Measurements from ENCODE around the gene RIN3.

Gene RIN3

GRCh38 chr14:92486881-92487280 lies 26.7 kb upstream of the RIN3 start:
- no peak for DNase-seq (ENCODE audit: low read depth in 2 of 3, low spot score in 1 of 3)

- no peak for DNase-seq (ENCODE audit: low read depth in 2 of 3, low spot score in 1 of 3)
These were observed 26.0 kb upstream of the RIN3 start for GRCh38 chr14:92487513-92488133.

GRCh38 chr14:92489394-92490238 lies 24.0 kb upstream of the RIN3 start:
- no peak for DNase-seq (ENCODE audit: low read depth in 2 of 3, low spot score in 1 of 3)

- DNase-seq (ENCODE audit: low read depth in 2 of 3, low spot score in 1 of 3) = no peak
These were observed 23.2 kb upstream of the RIN3 start for GRCh38 chr14:92490239-92490959.

- DNase-seq (ENCODE audit: low read depth in 2 of 3, low spot score in 1 of 3) = no peak
These were observed 21.8 kb upstream of the RIN3 start for GRCh38 chr14:92491782-92492181.

GRCh38 chr14:92492258-92492657 lies 21.3 kb upstream of the RIN3 start:
- no peak for DNase-seq (ENCODE audit: low read depth in 2 of 3, low spot score in 1 of 3)

- no peak for DNase-seq (ENCODE audit: low read depth in 2 of 3, low spot score in 1 of 3)
These were observed 20.6 kb upstream of the RIN3 start for GRCh38 chr14:92493024-92493423.

GRCh38 chr14:92493492-92493891 lies 20.1 kb upstream of the RIN3 start:
- no peak for DNase-seq (ENCODE audit: low read depth in 2 of 3, low spot score in 1 of 3)

- no peak for DNase-seq (ENCODE audit: low read depth in 2 of 3, low spot score in 1 of 3)
These were observed 19.1 kb upstream of the RIN3 start for GRCh38 chr14:92494512-92494911.

GRCh38 chr14:92495027-92495426 lies 18.6 kb upstream of the RIN3 start:
- no peak for DNase-seq (ENCODE audit: low read depth in 2 of 3, low spot score in 1 of 3)

- DNase-seq (ENCODE audit: low read depth in 2 of 3, low spot score in 1 of 3) = no peak
These were observed 17.3 kb upstream of the RIN3 start for GRCh38 chr14:92496191-92496857.

GRCh38 chr14:92497391-92497790 lies 16.2 kb upstream of the RIN3 start:
- no peak for DNase-seq (ENCODE audit: low read depth in 2 of 3, low spot score in 1 of 3)

- no peak for DNase-seq (ENCODE audit: low read depth in 2 of 3, low spot score in 1 of 3)
These were observed 14.3 kb upstream of the RIN3 start for GRCh38 chr14:92499234-92499633.

GRCh38 chr14:92500491-92500941 lies 13.1 kb upstream of the RIN3 start:
- DNase-seq (ENCODE audit: low read depth in 2 of 3, low spot score in 1 of 3) = no peak

- no peak for DNase-seq (ENCODE audit: low read depth in 2 of 3, low spot score in 1 of 3)
These were observed 11.7 kb upstream of the RIN3 start for GRCh38 chr14:92501891-92502351.

GRCh38 chr14:92502541-92503286 lies 10.9 kb upstream of the RIN3 start:
- DNase-seq (ENCODE audit: low read depth in 2 of 3, low spot score in 1 of 3) = no peak

- DNase-seq (ENCODE audit: low read depth in 2 of 3, low spot score in 1 of 3) = no peak
These were observed 9.7 kb upstream of the RIN3 start for GRCh38 chr14:92503756-92504491.

GRCh38 chr14:92505826-92506225 lies 7.8 kb upstream of the RIN3 start:
- no peak for DNase-seq (ENCODE audit: low read depth in 2 of 3, low spot score in 1 of 3)

- DNase-seq (ENCODE audit: low read depth in 2 of 3, low spot score in 1 of 3) = no peak
These were observed 7.3 kb upstream of the RIN3 start for GRCh38 chr14:92506231-92506630.
